Measurements from ENCODE around the gene PARP15. TPM values are rescaled to one million over a fixed set of nuclear protein-coding genes. Genes with fewer than 3 reads are reported as not detected.

The PARP15 gene
- total and polyA plus RNA-seq, 9 donors, result 0.24 to 2.0 (median 0.46) TPM

DNA sequence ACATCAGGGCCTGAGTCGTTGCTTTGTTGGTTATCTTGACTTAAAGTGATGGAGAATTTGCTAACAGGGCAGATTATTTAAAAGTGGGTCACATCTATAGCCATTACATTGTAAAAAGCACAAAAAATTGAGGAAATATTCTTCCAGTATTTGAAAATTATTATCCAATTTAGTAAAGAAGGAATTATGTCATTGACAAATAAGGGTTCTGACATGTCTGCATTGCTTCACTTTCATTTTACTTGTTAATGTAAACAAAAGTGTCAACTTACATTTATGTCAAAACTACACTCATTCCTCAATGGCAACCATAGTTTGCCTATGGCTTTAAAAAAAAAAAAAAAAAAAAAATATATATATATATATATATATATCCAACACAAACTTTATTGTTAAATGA is 99.8 kb downstream of the PARP15 start:
- H3K27me3 ChIP-seq, result no peaks in the 10 kb centered on the region
- intact Hi-C loops (cut with DNase I), result loop anchor here in 2 of 4 donors (5.0 kb wide), 2 partner anchors 115 to 285 kb away; partner anchors contain the start of genes DTX3L (in 1 of the 2) and PARP9 (in 1 of the 2)
- no peaks in the 10 kb centered on the region for H3K36me3 ChIP-seq
- no peak for DNase-seq
- H3K4me3 ChIP-seq, result no peak overlapping the region
- WGBS, 3 donors, result 55 to 58% (median 55%) methylated on average over 1 of the region's 1 CpG
- no peak for TF ChIP-seq POLR2A (IDR thresholded peaks at IDR 0.05)
- TF ChIP-seq, protein P1, sequence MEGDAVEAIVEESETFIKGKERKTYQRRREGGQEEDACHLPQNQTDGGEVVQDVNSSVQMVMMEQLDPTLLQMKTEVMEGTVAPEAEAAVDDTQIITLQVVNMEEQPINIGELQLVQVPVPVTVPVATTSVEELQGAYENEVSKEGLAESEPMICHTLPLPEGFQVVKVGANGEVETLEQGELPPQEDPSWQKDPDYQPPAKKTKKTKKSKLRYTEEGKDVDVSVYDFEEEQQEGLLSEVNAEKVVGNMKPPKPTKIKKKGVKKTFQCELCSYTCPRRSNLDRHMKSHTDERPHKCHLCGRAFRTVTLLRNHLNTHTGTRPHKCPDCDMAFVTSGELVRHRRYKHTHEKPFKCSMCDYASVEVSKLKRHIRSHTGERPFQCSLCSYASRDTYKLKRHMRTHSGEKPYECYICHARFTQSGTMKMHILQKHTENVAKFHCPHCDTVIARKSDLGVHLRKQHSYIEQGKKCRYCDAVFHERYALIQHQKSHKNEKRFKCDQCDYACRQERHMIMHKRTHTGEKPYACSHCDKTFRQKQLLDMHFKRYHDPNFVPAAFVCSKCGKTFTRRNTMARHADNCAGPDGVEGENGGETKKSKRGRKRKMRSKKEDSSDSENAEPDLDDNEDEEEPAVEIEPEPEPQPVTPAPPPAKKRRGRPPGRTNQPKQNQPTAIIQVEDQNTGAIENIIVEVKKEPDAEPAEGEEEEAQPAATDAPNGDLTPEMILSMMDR (IDR thresholded peaks at IDR 0.05), result no peak
- no peak for TF ChIP-seq EP300 (IDR thresholded peaks at IDR 0.05)
- peaks cover 12% of the 10 kb centered on the region for H3K4me1 ChIP-seq (ENCODE audit: insufficient read depth)
- H3K9me3 ChIP-seq, result no peaks in the 10 kb centered on the region
- H3K27ac ChIP-seq, result no peak overlapping the region

DNA sequence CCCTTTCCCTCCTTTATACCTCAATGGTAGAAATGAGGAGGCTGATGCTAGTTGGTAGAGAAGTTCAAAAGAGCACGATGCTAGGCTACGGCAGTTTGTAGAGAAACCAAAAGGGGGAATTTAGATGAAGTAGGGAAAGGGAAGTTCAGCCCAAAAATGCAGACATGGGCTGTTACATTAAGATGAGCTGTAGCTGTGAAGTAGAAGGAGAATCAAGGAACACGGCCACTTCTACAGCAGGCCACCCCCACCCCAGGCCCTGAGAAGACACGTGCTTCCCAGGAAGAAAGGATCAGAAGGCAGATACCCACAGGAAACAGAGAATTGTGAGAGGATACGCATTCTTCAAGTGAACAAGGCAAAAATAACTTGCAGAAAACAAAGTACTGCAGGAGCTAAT is 101.1 kb downstream of the PARP15 start:
- 79 to 83% (median 83%) methylated on average over 5 of the region's 5 CpGs for WGBS, 3 donors
- Histone ChIP-seq H3K4me1 (ENCODE audit: insufficient read depth) (peaks cover 16% of the 10 kb centered on the region), H3K4me3 (no peak overlapping the region), H3K27me3 (no peaks in the 10 kb centered on the region), H3K36me3 (no peaks in the 10 kb centered on the region), H3K27ac (peak overlapping the region in 1 of 2 donors; percentile 95), H3K9me3 (no peaks in the 10 kb centered on the region)
- TF ChIP-seq EP300 (IDR thresholded peaks at IDR 0.05) (no peak), POLR2A (IDR thresholded peaks at IDR 0.05) (no peak)
- TF ChIP-seq, protein P1 (IDR thresholded peaks at IDR 0.05), result no peak
- intact Hi-C loops (cut with DNase I), result loop anchor here in 2 of 4 donors (5.0 kb wide), 2 partner anchors 116 to 286 kb away; partner anchors contain the start of genes DTX3L (in 1 of the 2) and PARP9 (in 1 of the 2)
- no peak for DNase-seq

DNA sequence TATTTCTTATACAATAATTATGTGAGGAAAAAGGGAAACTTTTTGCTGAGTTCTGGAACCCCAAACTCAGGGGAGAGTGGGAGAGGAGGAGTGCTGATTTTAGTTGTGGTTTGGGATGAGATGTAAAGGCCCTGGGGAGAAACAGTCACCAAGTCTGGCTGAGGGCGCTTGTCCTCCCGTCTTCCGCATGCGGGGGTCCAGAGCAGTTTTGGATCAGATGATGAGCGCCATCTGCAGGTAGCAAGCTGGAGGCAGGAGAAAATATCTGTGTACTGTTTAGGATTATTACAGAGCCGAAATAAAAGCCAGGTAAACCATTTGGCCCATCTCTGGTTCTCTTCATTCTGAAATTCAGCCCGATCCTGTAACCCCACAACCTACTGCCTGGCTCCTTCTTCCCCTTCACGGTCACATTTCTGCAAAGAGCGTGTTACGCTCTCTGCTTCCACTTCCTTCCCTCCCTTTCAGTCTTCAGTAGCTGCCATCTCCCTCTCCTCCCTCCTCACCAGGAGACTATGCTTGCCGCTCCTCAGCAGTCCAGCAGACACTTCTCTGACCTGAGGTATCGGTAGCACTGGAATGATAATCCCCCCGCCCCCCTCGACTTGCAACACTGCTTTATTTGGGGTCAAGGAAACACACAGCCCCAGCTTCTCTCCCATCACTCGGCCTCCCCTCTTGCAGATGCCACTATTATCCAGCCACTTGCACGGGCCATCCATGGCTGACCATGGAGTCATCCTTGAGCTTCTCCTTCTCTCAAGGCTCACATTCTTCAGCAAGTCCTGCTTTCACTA is 101.8 kb downstream of the PARP15 start:
- no peaks in the 10 kb centered on the region for H3K36me3 ChIP-seq
- H3K4me1 ChIP-seq (ENCODE audit: insufficient read depth), result peaks cover 16% of the 10 kb centered on the region
- H3K4me3 ChIP-seq, result peak overlapping the region; percentile 71
- 3 to 5% (median 3%) methylated on average over 16 of the region's 16 CpGs for WGBS, 3 donors
- no peaks in the 10 kb centered on the region for H3K27me3 ChIP-seq
- no peaks in the 10 kb centered on the region for H3K9me3 ChIP-seq
- intact Hi-C loops (cut with DNase I), result loop anchor here in 2 of 4 donors (5.0 kb wide), 2 partner anchors 117 to 287 kb away; partner anchors contain the start of genes DTX3L (in 1 of the 2) and PARP9 (in 1 of the 2)
- DNase-seq, result peak; percentile 81 to 87 (median 84)
- H3K27ac ChIP-seq, result peak overlapping the region; percentile 95 to 97
- TF ChIP-seq POLR2A (IDR thresholded peaks at IDR 0.05), result no peak
- TF ChIP-seq, protein P1 (IDR thresholded peaks at IDR 0.05), result peak; percentile 74 to 81 (median 79)
- TF ChIP-seq EP300 (IDR thresholded peaks at IDR 0.05), result no peak

DNA sequence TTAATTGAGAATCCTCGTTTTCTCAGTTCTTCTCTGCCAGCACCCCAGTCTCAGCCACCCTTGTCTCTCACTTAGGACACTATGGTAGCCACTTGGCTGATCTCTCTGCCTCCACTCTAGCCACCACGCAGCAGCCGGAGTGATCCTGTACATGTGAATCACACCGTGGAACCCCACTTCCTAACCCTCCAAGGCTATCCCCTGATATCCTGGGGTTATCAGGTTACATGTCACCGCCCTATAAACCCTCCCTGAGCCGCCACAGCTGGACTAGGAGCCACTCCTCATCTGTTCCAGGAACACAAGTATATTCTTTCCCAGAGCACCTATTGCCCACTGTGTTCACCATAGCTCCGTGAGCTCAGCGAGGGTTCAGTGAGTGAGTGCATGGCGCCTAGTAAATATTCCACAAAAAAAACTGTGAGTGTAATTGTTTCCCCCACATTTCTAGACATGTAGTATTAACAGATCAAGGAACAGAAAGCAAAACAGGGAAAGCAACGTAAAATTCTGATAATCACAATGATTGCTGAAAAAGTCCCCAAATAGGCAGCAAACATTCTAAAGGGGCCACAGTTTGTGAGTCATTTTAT is 102.5 kb downstream of the PARP15 start:
- H3K4me3 ChIP-seq, result peak overlapping the region; percentile 71
- H3K27me3 ChIP-seq, result no peaks in the 10 kb centered on the region
- H3K36me3 ChIP-seq, result no peaks in the 10 kb centered on the region
- intact Hi-C loops (cut with DNase I), result loop anchor here (5.0 to 10.0 kb wide), 7 partner anchors 113 to 1133 kb away; partner anchors contain the start of genes DTX3L (in 3 of the 4), PARP9 (in 3 of the 4) and POLQ (in 1 of the 4)
- H3K27ac ChIP-seq, result peak overlapping the region; percentile 95 to 97
- DNase-seq, result peak; percentile 26 to 44 (median 33)
- 14 to 24% (median 16%) methylated on average over 10 of the region's 10 CpGs for WGBS, 3 donors
- H3K4me1 ChIP-seq (ENCODE audit: insufficient read depth), result peaks cover 16% of the 10 kb centered on the region
- H3K9me3 ChIP-seq, result no peaks in the 10 kb centered on the region
- TF ChIP-seq POLR2A (IDR thresholded peaks at IDR 0.05), result no peak
- no peak for TF ChIP-seq EP300 (IDR thresholded peaks at IDR 0.05)
- TF ChIP-seq, protein P1 (IDR thresholded peaks at IDR 0.05), result no peak

All from ovary (tissue), 9 donors.